ENCODE data around the gene KIAA0753.

The KIAA0753 gene

GRCh38 chr17:6561446-6561845 lies 79.1 kb downstream of the KIAA0753 start:
- no peak for TF ChIP-seq CTCF (IDR thresholded peaks at IDR 0.05; ENCODE audit: insufficient read depth, low read length)
- no peak for TF ChIP-seq SPI1 (IDR thresholded peaks at IDR 0.05; ENCODE audit: borderline replicate concordance, low read depth)
- no peak for TF ChIP-seq POLR2AphosphoS5 (IDR thresholded peaks at IDR 0.05; ENCODE audit: low read depth)
- no peak for TF ChIP-seq GABPA (IDR thresholded peaks at IDR 0.05; ENCODE audit: low read depth)
- no peak for TF ChIP-seq REST (IDR thresholded peaks at IDR 0.05; ENCODE audit: insufficient replicate concordance, low read depth)
- H3K4me3 ChIP-seq (replicated peaks; ENCODE audit: insufficient read depth, low read length) = no peak overlapping the region
- H3K27ac ChIP-seq (replicated peaks) = no peak overlapping the region
- no peak for DNase-seq (ENCODE audit: low read depth in 1 of 2, low spot score in 1 of 2)
- no peaks in the 10 kb centered on the region for H3K27me3 ChIP-seq (ENCODE audit: insufficient read depth, poor library complexity, severe bottlenecking)

- Histone ChIP-seq H3K27ac (replicated peaks) (no peak overlapping the region), H3K27me3 (ENCODE audit: insufficient read depth, poor library complexity, severe bottlenecking) (peaks cover 3% of the 10 kb centered on the region), H3K4me3 (replicated peaks; ENCODE audit: insufficient read depth, low read length) (no peak overlapping the region)
- TF ChIP-seq SPI1 (IDR thresholded peaks at IDR 0.05; ENCODE audit: borderline replicate concordance, low read depth) = no peak
- no peak for TF ChIP-seq CTCF (IDR thresholded peaks at IDR 0.05; ENCODE audit: insufficient read depth, low read length)
- no peak for TF ChIP-seq GABPA (IDR thresholded peaks at IDR 0.05; ENCODE audit: low read depth)
- no peak for DNase-seq (ENCODE audit: low read depth in 1 of 2, low spot score in 1 of 2)
Observed at GRCh38 chr17:6560496-6560895, 80.0 kb downstream of the KIAA0753 start.

GRCh38 chr17:6559753-6560215 lies 80.7 kb downstream of the KIAA0753 start:
- no peak for DNase-seq (ENCODE audit: low read depth in 1 of 2, low spot score in 1 of 2)
- no peak overlapping the region for H3K4me3 ChIP-seq (replicated peaks; ENCODE audit: insufficient read depth, low read length)
- TF ChIP-seq SPI1 (IDR thresholded peaks at IDR 0.05; ENCODE audit: borderline replicate concordance, low read depth) (no peak), GABPA (IDR thresholded peaks at IDR 0.05; ENCODE audit: low read depth) (no peak), REST (IDR thresholded peaks at IDR 0.05; ENCODE audit: insufficient replicate concordance, low read depth) (no peak), POLR2AphosphoS5 (IDR thresholded peaks at IDR 0.05; ENCODE audit: low read depth) (no peak), CTCF (IDR thresholded peaks at IDR 0.05; ENCODE audit: insufficient read depth, low read length) (no peak)
- no peak overlapping the region for H3K27ac ChIP-seq (replicated peaks)
- H3K27me3 ChIP-seq (ENCODE audit: insufficient read depth, poor library complexity, severe bottlenecking) = peaks cover 4% of the 10 kb centered on the region

Measured in HL-60 (cell line).